GM12864 (cell line): ENCODE results near the gene PPM1B.
A peak's percentile ranks its signal among the peaks of the same experiment; 100 is the strongest.

Source experiments
- DNase-seq: peaks from one replicate; pipeline ENCODE4 v3.0.0-alpha.2; 2011; ENCODE audit warnings: low read depth
- H3K4me3 ChIP-seq: 2 replicates; pipeline ENCODE4 v1.5.1; 2011; ENCODE audit warnings: mild to moderate bottlenecking, low read depth, low read length, control low read depth
- TF ChIP-seq, protein P1 (sequence below): IDR thresholded peaks from 2 replicates; pipeline ENCODE4 v1.5.1; 2011; ENCODE audit warnings: low read depth, mild to moderate bottlenecking, moderate library complexity, low read length, control low read depth, inconsistent platforms; ENCODE audit errors: missing control alignments

The PPM1B gene

GRCh38 chr2:44218771-44219170 lies 50.1 kb downstream of the PPM1B start:
- no peak overlapping the region for H3K4me3 ChIP-seq
- TF ChIP-seq, protein P1, sequence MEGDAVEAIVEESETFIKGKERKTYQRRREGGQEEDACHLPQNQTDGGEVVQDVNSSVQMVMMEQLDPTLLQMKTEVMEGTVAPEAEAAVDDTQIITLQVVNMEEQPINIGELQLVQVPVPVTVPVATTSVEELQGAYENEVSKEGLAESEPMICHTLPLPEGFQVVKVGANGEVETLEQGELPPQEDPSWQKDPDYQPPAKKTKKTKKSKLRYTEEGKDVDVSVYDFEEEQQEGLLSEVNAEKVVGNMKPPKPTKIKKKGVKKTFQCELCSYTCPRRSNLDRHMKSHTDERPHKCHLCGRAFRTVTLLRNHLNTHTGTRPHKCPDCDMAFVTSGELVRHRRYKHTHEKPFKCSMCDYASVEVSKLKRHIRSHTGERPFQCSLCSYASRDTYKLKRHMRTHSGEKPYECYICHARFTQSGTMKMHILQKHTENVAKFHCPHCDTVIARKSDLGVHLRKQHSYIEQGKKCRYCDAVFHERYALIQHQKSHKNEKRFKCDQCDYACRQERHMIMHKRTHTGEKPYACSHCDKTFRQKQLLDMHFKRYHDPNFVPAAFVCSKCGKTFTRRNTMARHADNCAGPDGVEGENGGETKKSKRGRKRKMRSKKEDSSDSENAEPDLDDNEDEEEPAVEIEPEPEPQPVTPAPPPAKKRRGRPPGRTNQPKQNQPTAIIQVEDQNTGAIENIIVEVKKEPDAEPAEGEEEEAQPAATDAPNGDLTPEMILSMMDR, result no peak
- DNase-seq, result no peak

DNA sequence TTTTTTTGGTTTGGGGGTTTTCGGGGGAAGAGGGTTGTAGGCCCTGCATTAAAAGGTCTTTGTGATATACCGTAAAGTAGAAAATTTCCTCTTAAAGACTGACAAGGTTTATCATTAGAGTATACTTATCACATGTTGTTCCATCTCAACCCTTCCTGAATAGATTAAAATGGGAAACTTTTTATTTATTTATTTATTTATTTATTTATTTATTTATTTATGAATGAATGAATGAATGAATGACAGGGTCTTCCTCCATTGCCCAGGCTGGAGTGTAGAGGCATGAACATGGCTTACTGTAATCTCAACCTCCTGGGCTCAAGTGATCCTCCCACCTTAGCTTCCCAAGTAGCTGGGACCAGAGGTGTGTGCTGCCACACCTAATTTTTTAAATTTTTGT lies 58.1 kb downstream of the PPM1B start:
- TF ChIP-seq, protein P1, result no peak
- DNase-seq, result no peak
- H3K4me3 ChIP-seq, result no peak overlapping the region

DNA sequence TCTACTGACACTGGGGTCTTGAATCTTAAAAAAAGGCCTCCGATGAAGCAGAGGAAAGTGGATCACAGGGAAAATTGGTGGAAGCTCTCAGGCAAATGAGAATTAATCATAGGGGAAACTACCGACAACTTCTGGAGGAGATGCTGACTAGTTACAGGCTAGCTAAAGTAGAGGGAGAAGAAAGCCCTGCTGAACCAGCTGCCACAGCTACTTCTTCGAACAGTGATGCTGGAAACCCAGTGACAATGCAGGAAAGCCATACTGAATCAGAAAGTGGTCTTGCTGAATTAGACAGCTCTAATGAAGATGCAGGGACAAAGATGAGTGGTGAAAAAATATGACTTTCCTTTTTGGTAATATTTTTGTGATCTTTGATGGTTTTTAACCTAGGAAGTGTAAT lies 61.7 kb downstream of the PPM1B start:
- TF ChIP-seq, protein P1, result no peak
- DNase-seq, result no peak
- H3K4me3 ChIP-seq, result no peak overlapping the region

- H3K4me3 ChIP-seq, result no peak overlapping the region
- TF ChIP-seq, protein P1, result no peak
- no peak for DNase-seq
These were observed 64.9 kb downstream of the PPM1B start for GRCh38 chr2:44233450-44234128.

GRCh38 chr2:44237221-44237620 lies 68.5 kb downstream of the PPM1B start:
- no peak overlapping the region for H3K4me3 ChIP-seq
- TF ChIP-seq, protein P1, result no peak
- peak; percentile 45 for DNase-seq

GRCh38 chr2:44242904-44243303 lies 74.2 kb downstream of the PPM1B start:
- no peak for DNase-seq
- no peak overlapping the region for H3K4me3 ChIP-seq
- TF ChIP-seq, protein P1, result no peak

DNA sequence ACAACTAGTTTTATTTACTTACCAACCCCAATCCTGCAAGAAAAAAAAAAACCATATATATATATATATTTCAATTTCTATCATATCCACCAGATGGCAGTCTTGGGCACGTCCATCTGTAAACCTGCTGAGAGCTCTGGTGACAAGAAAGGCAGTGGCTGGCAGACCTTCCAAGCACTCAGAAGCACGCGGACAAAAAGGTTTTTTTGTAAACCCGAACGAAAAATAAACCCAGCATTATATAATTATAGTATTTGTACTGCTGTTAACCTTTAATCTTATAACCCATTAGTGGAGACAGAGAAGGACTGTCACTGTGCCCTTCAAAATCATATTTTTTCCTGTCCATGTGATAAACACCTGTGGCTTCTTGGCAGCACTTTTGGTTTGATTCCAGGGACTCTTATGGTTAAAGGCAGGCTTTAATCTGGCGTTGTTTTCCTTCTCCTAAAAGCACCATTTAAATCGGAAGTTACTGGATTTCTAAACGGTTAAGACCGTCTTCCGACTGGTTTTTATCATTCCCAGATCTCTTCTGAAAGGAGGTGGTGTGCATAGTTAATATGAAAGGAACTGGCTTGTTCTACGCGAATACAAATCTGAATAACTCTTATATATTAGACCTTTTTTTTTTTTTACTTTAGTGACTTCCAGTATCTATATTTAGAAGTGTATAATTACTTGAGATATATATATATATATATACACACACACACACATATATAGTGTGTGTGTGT lies 75.6 kb downstream of the PPM1B start:
- TF ChIP-seq, protein P1, result peak; percentile 39

More for the DNA sequence above, 75.6 kb downstream of the PPM1B start:
- H3K4me3 ChIP-seq, result peak overlapping the region; percentile 37; the same call in 1 of the 2 replicates
- DNase-seq, result peak; percentile 55
